ENCODE results near the gene PLIN4. TPM values are rescaled to one million over a fixed set of nuclear protein-coding genes. Genes with fewer than 3 reads are reported as not detected.
A peak's percentile ranks its signal among the peaks of the same experiment; 100 is the strongest.

PLIN4 gene
- total RNA-seq, 1 experiment from 2014 or later: 1.8 TPM

DNA sequence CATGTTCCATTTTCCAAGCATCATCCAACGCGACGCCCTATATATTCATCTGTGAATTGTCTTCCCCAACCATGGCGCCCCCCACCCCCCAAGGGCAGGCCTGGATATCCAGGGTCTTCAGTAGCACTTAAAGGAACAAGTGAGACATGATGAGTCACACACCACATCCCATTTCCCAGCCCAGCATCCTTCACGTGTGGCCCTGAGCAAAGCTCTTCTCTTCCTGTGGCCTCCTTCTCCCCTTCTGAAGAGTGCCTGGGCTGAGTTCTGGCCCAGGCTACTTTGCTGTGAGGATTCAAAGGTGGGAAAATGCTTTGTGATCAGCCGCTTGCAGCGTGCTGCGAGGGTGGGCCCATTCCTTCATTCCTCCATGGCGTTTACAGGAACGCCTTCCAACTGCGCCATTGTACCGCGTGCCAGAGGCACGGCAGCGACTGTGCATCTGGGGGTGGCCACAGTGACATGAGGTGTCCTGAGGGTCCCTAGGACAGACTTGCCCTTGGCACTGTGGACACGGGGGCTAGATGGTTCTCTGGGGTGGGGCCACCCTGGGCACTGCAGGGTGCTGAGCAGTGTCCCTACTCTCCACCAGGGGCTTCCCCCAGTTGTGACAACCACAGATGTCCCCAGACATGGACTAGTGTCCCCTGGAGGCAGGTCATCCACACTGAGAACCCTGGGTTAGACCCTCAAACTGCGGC is 11.7 kb downstream of the PLIN4 start:
- POLR2A ChIA-PET: interaction anchor here (0.6 to 0.8 kb wide), 2 partner anchors 73 to 465 kb away, joined by 3 to 4 read pairs; no protein-coding TSS in a partner anchor
- DNase-seq (ENCODE audit: unreplicated experiment): peak; percentile 48

DNA sequence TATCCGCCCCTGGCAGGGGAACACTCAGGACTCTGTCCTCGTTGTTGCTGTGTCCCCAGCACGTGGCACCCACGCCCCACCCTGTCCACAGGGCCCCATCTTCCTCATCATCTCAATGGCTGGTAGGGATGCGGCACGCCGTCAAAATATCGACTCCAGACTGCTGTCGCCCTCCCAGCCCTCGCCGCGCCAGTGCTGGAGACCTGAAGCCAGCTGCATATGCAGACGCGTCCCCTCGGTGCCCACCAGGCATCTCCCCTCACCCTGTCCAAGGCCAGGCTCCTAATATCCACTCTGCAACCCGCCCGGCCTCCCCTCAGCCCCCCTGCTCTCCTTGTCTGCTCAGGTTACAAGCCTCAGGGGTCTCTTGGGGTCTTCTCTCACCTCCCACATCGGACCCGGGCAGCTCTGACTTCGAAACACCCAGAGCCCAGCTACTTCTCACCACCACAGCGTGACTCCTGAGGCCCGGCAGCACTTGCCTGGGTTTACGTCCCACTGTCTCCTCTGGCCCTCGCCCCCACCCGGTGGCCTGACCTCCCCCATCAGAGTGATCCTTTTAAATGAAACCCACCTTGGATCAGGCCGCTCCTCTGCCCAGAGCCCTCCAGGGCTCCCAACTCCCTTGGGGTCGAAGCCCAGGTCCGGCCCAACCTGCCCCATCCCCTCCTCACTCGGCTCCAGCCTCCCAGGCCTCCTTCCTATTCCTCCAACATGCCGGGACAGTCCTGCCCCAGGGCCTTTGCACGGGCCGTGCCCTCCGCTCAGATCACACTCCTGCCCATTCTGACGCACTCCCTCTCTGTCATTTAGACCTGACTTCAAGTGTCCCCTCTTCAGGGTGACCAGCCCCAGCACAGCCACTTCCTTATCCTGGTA is 12.5 kb downstream of the PLIN4 start:
- intact Hi-C loops (cut with micrococcal nuclease): no loop called here
- ChIA-PET CTCF (interaction anchor here (0.8 kb wide), 1 partner anchor 19 kb away, joined by 3 read pairs; no protein-coding TSS in a partner anchor), POLR2A (interaction anchor here (0.6 to 0.8 kb wide), 2 partner anchors 74 to 466 kb away, joined by 3 to 4 read pairs; no protein-coding TSS in a partner anchor)
- Mint-ChIP-seq H3K36me3 (ENCODE audit: insufficient read depth, unreplicated experiment) (peaks cover 10% of the 10 kb centered on the region), H3K4me3 (ENCODE audit: unreplicated experiment) (no peak overlapping the region), H3K27ac (ENCODE audit: low read depth, unreplicated experiment) (no peak overlapping the region), H3K27me3 (ENCODE audit: insufficient read depth, unreplicated experiment) (no peaks in the 10 kb centered on the region), H3K9me3 (ENCODE audit: unreplicated experiment) (no peaks in the 10 kb centered on the region), H3K4me1 (ENCODE audit: insufficient read depth, unreplicated experiment) (peaks cover 10% of the 10 kb centered on the region)
- DNase-seq (ENCODE audit: unreplicated experiment): no peak
- TF ChIP-seq CTCF (IDR thresholded peaks at IDR 0.05; ENCODE audit: unreplicated experiment): no peak
- no TSS peak for BruUV-seq (replicated peaks)

More for the DNA sequence above, 11.7 kb downstream of the PLIN4 start:
- Mint-ChIP-seq H3K4me3 (ENCODE audit: unreplicated experiment) (no peak overlapping the region), H3K27me3 (ENCODE audit: insufficient read depth, unreplicated experiment) (no peaks in the 10 kb centered on the region), H3K36me3 (ENCODE audit: insufficient read depth, unreplicated experiment) (peaks cover 7% of the 10 kb centered on the region), H3K9me3 (ENCODE audit: unreplicated experiment) (no peaks in the 10 kb centered on the region), H3K27ac (ENCODE audit: low read depth, unreplicated experiment) (no peak overlapping the region), H3K4me1 (ENCODE audit: insufficient read depth, unreplicated experiment) (peaks cover 10% of the 10 kb centered on the region)
- no TSS peak for BruUV-seq (replicated peaks)
- intact Hi-C loops (cut with micrococcal nuclease): no loop called here
- CTCF ChIA-PET: interaction anchor here (0.8 to 2.4 kb wide), 2 partner anchors 17 to 18 kb away, joined by 3 to 9 read pairs; no protein-coding TSS in a partner anchor
- no peak for TF ChIP-seq CTCF (IDR thresholded peaks at IDR 0.05; ENCODE audit: unreplicated experiment)

GRCh38 chr19:4504891-4505569 is 13.3 kb downstream of the PLIN4 start:
- intact Hi-C loops (cut with micrococcal nuclease): no loop called here
- TF ChIP-seq CTCF (IDR thresholded peaks at IDR 0.05; ENCODE audit: unreplicated experiment): no peak
- H3K36me3 Mint-ChIP-seq (ENCODE audit: insufficient read depth, unreplicated experiment): peaks cover 17% of the 10 kb centered on the region
- H3K27me3 Mint-ChIP-seq (ENCODE audit: insufficient read depth, unreplicated experiment): no peaks in the 10 kb centered on the region
- peaks cover 10% of the 10 kb centered on the region for H3K4me1 Mint-ChIP-seq (ENCODE audit: insufficient read depth, unreplicated experiment)
- no peak overlapping the region for H3K4me3 Mint-ChIP-seq (ENCODE audit: unreplicated experiment)
- DNase-seq (ENCODE audit: unreplicated experiment): no peak
- ChIA-PET CTCF (interaction anchor here (0.7 to 3.4 kb wide), 3 partner anchors 10 to 94 kb away, joined by 3 to 12 read pairs (median 9); no protein-coding TSS in a partner anchor), POLR2A (no interaction called here)
- no TSS peak for BruUV-seq (replicated peaks)
- H3K9me3 Mint-ChIP-seq (ENCODE audit: unreplicated experiment): no peaks in the 10 kb centered on the region
- no peak overlapping the region for H3K27ac Mint-ChIP-seq (ENCODE audit: low read depth, unreplicated experiment)

Measured in MCF 10A (cell line).